A673 (cell line): Measurements from ENCODE around the gene BNC2.

Experiments
- CTCF ChIP-seq: fragments of 300-800, 200-600 bp; sonication (generic); conservative IDR thresholded peaks from 2 replicates; pipeline ENCODE4 v1.5.1; 2017; ENCODE audit warnings: low read depth, mild to moderate bottlenecking, antibody characterized with exemption, low read length, moderate library complexity, mixed read lengths
- EZH2 ChIP-seq: fragments of 200-600 bp; sonication (generic); IDR thresholded peaks from 2 replicates; pipeline ENCODE4 v1.6.1; 2017; ENCODE audit warnings: borderline replicate concordance, low read depth, mild to moderate bottlenecking, mixed read lengths, antibody characterized with exemption, low read length; ENCODE audit not compliant: poor library complexity, severe bottlenecking

GRCh38 chr9:16817514-16817913 is 53.0 kb downstream of the BNC2 start:
- TF ChIP-seq EZH2, result no peak
- no peak for TF ChIP-seq CTCF
